Activated naive CD8-positive, alpha-beta T cell treated with anti-CD3 and anti-CD28 coated beads for 36 hours (primary cell): Measurements from ENCODE around the gene MSH5. TPM values are rescaled to one million over a fixed set of nuclear protein-coding genes. Genes with fewer than 3 reads are reported as not detected.
"Not testable (repeated sequence)": the region's sequence is repeated elsewhere in the genome, so short reads cannot be mapped to it uniquely, and the experiment has no call there.

ENCODE experiments used
- DNase-seq: peaks from one replicate; pipeline ENCODE4 v3.0.0; 2021
- H3K27ac Mint-ChIP-seq: one replicate; pipeline ENCODE4 v1.8.0; 2022; ENCODE audit warnings: mild to moderate bottlenecking, moderate library complexity, mixed read lengths
- H3K27me3 Mint-ChIP-seq: one replicate; pipeline ENCODE4 v1.8.0; 2022; ENCODE audit warnings: mild to moderate bottlenecking, mixed read lengths
- H3K36me3 Mint-ChIP-seq: one replicate; pipeline ENCODE4 v1.8.0; 2021; ENCODE audit warnings: mild to moderate bottlenecking, mixed read lengths
- H3K4me1 Mint-ChIP-seq: one replicate; pipeline ENCODE4 v1.8.0; 2021; ENCODE audit warnings: mixed read lengths
- H3K4me3 Mint-ChIP-seq: one replicate; pipeline ENCODE4 v1.8.0; 2022; ENCODE audit warnings: mild to moderate bottlenecking, moderate library complexity, mixed read lengths
- H3K9me3 Mint-ChIP-seq: one replicate; pipeline ENCODE4 v1.8.0; 2022; ENCODE audit warnings: mixed read lengths
- total RNA-seq, 2 experiments: library from RNA; stranded (reverse); gene quantifications; one replicate each; pipeline ENCODE4 v1.2.3, GENCODE V29; 2021

Gene MSH5
- total RNA-seq, 2 experiments from 2014 or later = 48.1 to 53.4 TPM

GRCh38 chr6:31782126-31782855 is 42.5 kb downstream of the MSH5 start:
- no peak overlapping the region for H3K27ac Mint-ChIP-seq
- H3K9me3 Mint-ChIP-seq = no peaks in the 10 kb centered on the region
- no peak overlapping the region for H3K4me3 Mint-ChIP-seq
- peaks cover 8% of the 10 kb centered on the region for H3K4me1 Mint-ChIP-seq
- H3K27me3 Mint-ChIP-seq = no peaks in the 10 kb centered on the region
- no peak for DNase-seq
- H3K36me3 Mint-ChIP-seq = peaks cover 45% of the 10 kb centered on the region

- Mint-ChIP-seq H3K27me3 (no peaks in the 10 kb centered on the region), H3K4me1 (peaks cover 2% of the 10 kb centered on the region), H3K27ac (peak overlapping the region; percentile 16)
Measured at GRCh38 chr6:31784098-31784925, 44.5 kb downstream of the MSH5 start.

DNA sequence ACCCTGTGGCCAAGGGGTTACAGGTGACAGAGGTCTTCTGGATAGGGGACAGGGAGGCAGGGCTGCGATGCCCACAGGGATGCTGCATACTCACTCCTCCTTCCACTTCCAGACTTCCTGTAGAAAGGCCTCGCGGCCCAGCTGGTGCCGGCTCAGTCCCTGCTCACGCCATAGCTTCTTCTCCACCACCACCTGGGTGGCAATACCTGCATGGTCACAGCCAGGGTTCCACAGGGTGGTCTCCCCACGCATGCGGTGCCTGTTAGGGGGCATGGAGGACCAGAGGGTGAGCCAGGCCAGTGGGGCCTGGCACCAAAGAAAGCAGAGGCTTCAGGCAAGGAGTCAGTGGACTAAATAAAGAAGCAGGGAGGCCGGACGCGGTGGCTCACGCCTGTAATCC is 45.7 kb downstream of the MSH5 start:
- Mint-ChIP-seq H3K9me3 (no peaks in the 10 kb centered on the region), H3K4me1 (peaks cover 3% of the 10 kb centered on the region), H3K27ac (no peak overlapping the region), H3K27me3 (no peaks in the 10 kb centered on the region), H3K36me3 (peaks cover 38% of the 10 kb centered on the region), H3K4me3 (no peak overlapping the region)
- no peak for DNase-seq

More at GRCh38 chr6:31784098-31784925, 44.5 kb downstream of the MSH5 start:
- Mint-ChIP-seq H3K36me3 (peaks cover 38% of the 10 kb centered on the region), H3K4me3 (no peak overlapping the region), H3K9me3 (no peaks in the 10 kb centered on the region)
- DNase-seq = no peak

GRCh38 chr6:31791324-31792089 is 51.7 kb downstream of the MSH5 start:
- Mint-ChIP-seq H3K4me1 (peaks cover 25% of the 10 kb centered on the region), H3K27ac (no peak overlapping the region), H3K4me3 (no peak overlapping the region), H3K9me3 (no peaks in the 10 kb centered on the region), H3K27me3 (no peaks in the 10 kb centered on the region), H3K36me3 (peaks cover 31% of the 10 kb centered on the region)
- DNase-seq = peak; percentile 44

- H3K27me3 Mint-ChIP-seq = no peaks in the 10 kb centered on the region
- peaks cover 27% of the 10 kb centered on the region for H3K4me1 Mint-ChIP-seq
- DNase-seq = no peak
- H3K36me3 Mint-ChIP-seq = peaks cover 28% of the 10 kb centered on the region
- H3K4me3 Mint-ChIP-seq = no peak overlapping the region
- no peaks in the 10 kb centered on the region for H3K9me3 Mint-ChIP-seq
- H3K27ac Mint-ChIP-seq = no peak overlapping the region
Measured at GRCh38 chr6:31792090-31792374, 52.2 kb downstream of the MSH5 start.

- no peaks in the 10 kb centered on the region for H3K9me3 Mint-ChIP-seq
- peaks cover 30% of the 10 kb centered on the region for H3K36me3 Mint-ChIP-seq
- H3K4me3 Mint-ChIP-seq = peak overlapping the region; percentile 81
- H3K27ac Mint-ChIP-seq = peak overlapping the region; percentile 70
- H3K27me3 Mint-ChIP-seq = no peaks in the 10 kb centered on the region
- peak; percentile 43 for DNase-seq
- peaks cover 35% of the 10 kb centered on the region for H3K4me1 Mint-ChIP-seq
Measured at GRCh38 chr6:31792761-31793171, 53.0 kb downstream of the MSH5 start.

GRCh38 chr6:31793927-31794245 is 54.1 kb downstream of the MSH5 start:
- Mint-ChIP-seq H3K4me3 (peak overlapping the region; percentile 81), H3K27ac (peak overlapping the region; percentile 67), H3K4me1 (peaks cover 40% of the 10 kb centered on the region), H3K36me3 (peaks cover 34% of the 10 kb centered on the region)
- not testable (repeated sequence) for H3K9me3 Mint-ChIP-seq, H3K27me3 Mint-ChIP-seq, DNase-seq

DNA sequence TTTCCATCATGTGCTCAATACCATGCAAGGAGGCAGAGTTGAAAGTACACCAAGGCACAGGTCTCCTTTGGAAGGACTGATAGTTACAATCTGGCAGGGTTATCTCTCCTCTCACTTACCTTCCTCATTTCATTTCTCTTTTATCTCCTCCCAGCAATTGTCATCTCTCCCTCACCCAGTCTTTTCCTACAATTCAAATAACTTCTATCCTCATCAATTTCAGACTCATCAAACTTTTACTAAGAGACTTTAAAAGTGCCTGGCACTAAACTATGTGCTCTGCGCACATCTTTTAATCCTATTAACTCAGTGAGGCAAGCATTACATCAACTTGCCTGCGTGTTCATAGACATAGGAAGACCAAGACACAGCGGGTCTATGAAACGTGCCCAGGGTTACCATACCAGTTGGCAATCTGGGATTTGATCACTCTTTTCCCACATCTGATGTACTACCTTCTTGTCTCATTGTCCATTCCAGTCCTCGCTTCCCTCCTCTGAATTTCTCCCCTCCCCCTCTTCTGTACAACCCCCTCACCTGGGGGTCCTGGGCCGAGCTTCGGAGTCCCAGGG is 54.6 kb downstream of the MSH5 start:
- Mint-ChIP-seq H3K4me1 (peaks cover 42% of the 10 kb centered on the region), H3K36me3 (peaks cover 30% of the 10 kb centered on the region), H3K27ac (peak overlapping the region; percentile 67), H3K4me3 (peak overlapping the region; percentile 81), H3K27me3 (no peaks in the 10 kb centered on the region), H3K9me3 (no peaks in the 10 kb centered on the region)
- no peak for DNase-seq

GRCh38 chr6:31794866-31795615 is 55.2 kb downstream of the MSH5 start:
- Mint-ChIP-seq H3K4me3 (peak overlapping the region; percentile 81), H3K27me3 (no peaks in the 10 kb centered on the region), H3K4me1 (peaks cover 41% of the 10 kb centered on the region), H3K36me3 (peaks cover 26% of the 10 kb centered on the region), H3K27ac (peak overlapping the region; percentile 98), H3K9me3 (no peaks in the 10 kb centered on the region)
- DNase-seq = no peak

DNA sequence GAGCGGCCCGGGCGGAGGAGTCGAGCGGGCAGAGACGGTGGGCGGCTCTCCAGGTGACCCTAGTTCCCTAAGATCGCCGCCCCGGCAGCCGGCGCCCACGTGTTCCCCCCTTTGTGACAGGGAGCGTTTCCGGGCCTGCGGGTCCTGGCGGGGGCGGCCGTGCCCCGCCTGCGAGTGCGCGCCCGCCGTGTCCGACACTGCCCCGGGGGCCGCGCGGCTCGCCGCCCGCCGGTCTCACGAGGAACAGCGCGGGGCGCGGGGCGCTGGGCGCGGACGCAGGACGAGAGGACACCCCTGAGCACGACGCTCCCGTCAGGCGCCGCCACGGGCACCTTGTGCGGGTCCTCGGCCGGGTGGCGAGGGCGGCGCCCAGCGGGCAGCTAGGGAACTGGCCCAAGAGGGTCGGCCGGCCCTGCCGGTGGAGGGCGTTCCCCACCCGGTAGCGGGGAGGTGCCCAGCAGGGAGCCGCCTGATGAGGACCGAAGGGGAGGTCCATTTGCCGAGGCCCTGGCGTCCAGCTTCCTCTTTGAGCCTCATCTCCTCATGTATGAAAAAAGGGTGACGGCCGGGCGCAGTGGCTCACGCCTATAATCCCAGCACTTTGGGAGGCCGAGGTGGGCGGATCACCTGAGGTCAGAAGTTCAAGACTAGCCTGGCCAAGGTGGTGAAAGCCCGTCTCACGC is 56.0 kb downstream of the MSH5 start, which contains the start of gene VARS1:
TSS of gene VARS1 (minus strand) at position 137 of the 683 bp plus-strand sequence. CDS start 535 bp downstream, outside the sequence.
- Mint-ChIP-seq H3K27me3 (no peaks in the 10 kb centered on the region), H3K4me3 (peak within 1 kb of the TSS; percentile 81), H3K36me3 (peaks cover 23% of the 10 kb centered on the region), H3K27ac (peak within 1 kb of the TSS; percentile 98), H3K4me1 (peaks cover 39% of the 10 kb centered on the region), H3K9me3 (no peaks in the 10 kb centered on the region)
- DNase-seq = peak; percentile 90

- H3K36me3 Mint-ChIP-seq = peaks cover 25% of the 10 kb centered on the region
- H3K4me3 Mint-ChIP-seq = peak overlapping the region; percentile 51
- peaks cover 38% of the 10 kb centered on the region for H3K4me1 Mint-ChIP-seq
- H3K27ac Mint-ChIP-seq = peak overlapping the region; percentile 56
- H3K27me3 Mint-ChIP-seq = no peaks in the 10 kb centered on the region
- H3K9me3 Mint-ChIP-seq = no peaks in the 10 kb centered on the region
- DNase-seq = no peak
Measured at GRCh38 chr6:31796993-31797385, 57.2 kb downstream of the MSH5 start.

DNA sequence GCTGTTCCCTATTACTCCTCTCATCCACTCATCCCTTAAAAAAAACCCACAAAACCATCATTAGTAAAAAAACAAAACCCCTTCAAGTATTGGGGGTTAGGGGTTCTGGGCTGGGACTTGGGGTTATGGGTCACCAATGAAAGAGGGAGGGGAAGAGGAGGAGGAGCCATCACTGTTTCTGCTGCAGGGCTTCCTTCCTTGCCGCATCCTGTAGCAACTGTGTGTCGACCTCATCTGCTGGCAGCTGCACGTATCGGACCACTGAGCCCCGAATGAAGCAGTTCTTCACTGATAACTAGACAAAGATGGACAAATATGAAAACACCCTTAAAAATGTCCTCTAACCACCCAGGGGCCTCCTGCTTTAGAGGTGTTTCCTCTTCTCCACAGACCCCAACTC is 57.8 kb downstream of the MSH5 start:
- DNase-seq = no peak
- peaks cover 24% of the 10 kb centered on the region for H3K36me3 Mint-ChIP-seq
- peaks cover 34% of the 10 kb centered on the region for H3K4me1 Mint-ChIP-seq
- H3K4me3 Mint-ChIP-seq = peak overlapping the region; percentile 37
- H3K27me3 Mint-ChIP-seq = no peaks in the 10 kb centered on the region
- H3K27ac Mint-ChIP-seq = peak overlapping the region; percentile 78
- H3K9me3 Mint-ChIP-seq = no peaks in the 10 kb centered on the region

- Mint-ChIP-seq H3K27me3 (no peaks in the 10 kb centered on the region), H3K27ac (no peak overlapping the region)
Measured at GRCh38 chr6:31799781-31800180, 60.0 kb downstream of the MSH5 start.

More at GRCh38 chr6:31799781-31800180, 60.0 kb downstream of the MSH5 start:
- Mint-ChIP-seq H3K4me1 (peaks cover 26% of the 10 kb centered on the region), H3K4me3 (no peak overlapping the region), H3K36me3 (peaks cover 14% of the 10 kb centered on the region), H3K9me3 (no peaks in the 10 kb centered on the region)
- no peak for DNase-seq
